K562 (cell line): Measurements from ENCODE around the gene SETMAR. TPM values are rescaled to one million over a fixed set of nuclear protein-coding genes. Genes with fewer than 3 reads are reported as not detected.

Experiments used
- BRF2 ChIP-seq: IDR thresholded peaks from 3 replicates; pipeline ENCODE4 v1.6.1; 2011; ENCODE audit warnings: borderline replicate concordance, mild to moderate bottlenecking; ENCODE audit not compliant: insufficient read length, insufficient read depth
- E2F1 ChIP-seq: sonication (generic); formaldehyde crosslinking; IDR thresholded peaks from 2 replicates; pipeline ENCODE4 v1.8.1; 2023; ENCODE audit warnings: mild to moderate bottlenecking, missing genetic modification reagents, moderate library complexity
- ESRRB ChIP-seq: fragments of 250-450 bp; sonication (Bioruptor Pico); IDR thresholded peaks from 2 replicates; pipeline ENCODE4 v1.5.0; 2020; ENCODE audit warnings: mild to moderate bottlenecking, moderate library complexity, borderline replicate concordance
- FUS ChIP-seq: fragments of 200-400 bp; formaldehyde crosslinking; optimal IDR thresholded peaks from 2 replicates; pipeline ENCODE3; 2017; ENCODE audit warnings: low read depth, low read length
- HINFP ChIP-seq: fragments of 450-650 bp; conservative IDR thresholded peaks from 2 replicates; pipeline ENCODE4 v1.6.1; 2016; ENCODE audit warnings: missing genetic modification characterization, low read depth, mild to moderate bottlenecking, control low read depth, missing compliant biosample characterization
- HSF4 ChIP-seq: fragments of 250-450 bp; sonication (Bioruptor Pico); IDR thresholded peaks from 2 replicates; pipeline ENCODE4 v2.1.2; 2022; ENCODE audit warnings: mild to moderate bottlenecking, moderate library complexity, borderline replicate concordance
- IRF1 ChIP-seq: sonication (generic); formaldehyde crosslinking; IDR thresholded peaks from 2 replicates; pipeline ENCODE4 v1.8.0; 2022; ENCODE audit warnings: missing genetic modification reagents, mild to moderate bottlenecking, borderline replicate concordance
- MBD2 ChIP-seq: sonication (generic); IDR thresholded peaks from 2 replicates; pipeline ENCODE4 v1.6.1; 2016; ENCODE audit warnings: low read depth, borderline replicate concordance
- MTA2 ChIP-seq: fragments of 450-650 bp; IDR thresholded peaks from 2 replicates; pipeline ENCODE4 v1.6.1; 2016; ENCODE audit warnings: low read depth
- NCOA2 ChIP-seq, 2 experiments: fragments of 450-650 bp; IDR thresholded peaks; 2 replicates each; pipeline ENCODE4 v1.6.1; 2018; ENCODE audit warnings: mild to moderate bottlenecking in 2 of 2, moderate library complexity in 1 of 2; ENCODE audit not compliant: partially characterized antibody in 2 of 2
- RFX7 ChIP-seq: fragments of 250-450 bp; sonication (Bioruptor Pico); IDR thresholded peaks from 2 replicates; pipeline ENCODE4 v1.5.1; 2021; ENCODE audit warnings: mild to moderate bottlenecking
- SIX5 ChIP-seq, 2 experiments: IDR thresholded peaks; 2 replicates each; pipeline ENCODE4 v1.6.1; 2011; ENCODE audit warnings: low read length in 2 of 2, borderline replicate concordance in 1 of 2, low read depth in 1 of 2, mild to moderate bottlenecking in 1 of 2, moderate library complexity in 1 of 2; ENCODE audit not compliant: insufficient read depth in 1 of 2
- SMARCE1 ChIP-seq: fragments of 450-650 bp; IDR thresholded peaks from 2 replicates; pipeline ENCODE4 v1.7.1; 2016; ENCODE audit warnings: mild to moderate bottlenecking
- SNAPC5 ChIP-seq: fragments of 250-450 bp; sonication (Bioruptor Pico); IDR thresholded peaks from 2 replicates; pipeline ENCODE4 v1.8.0; 2021; ENCODE audit warnings: moderate library complexity, mild to moderate bottlenecking, inconsistent platforms
- SNRNP70 ChIP-seq: fragments of 200-400 bp; formaldehyde crosslinking; optimal IDR thresholded peaks from 2 replicates; pipeline ENCODE3; 2017; ENCODE audit warnings: low read depth, low read length
- TAF9B ChIP-seq: fragments of 450-650 bp; IDR thresholded peaks from 2 replicates; pipeline ENCODE4 v1.6.1; 2018; ENCODE audit warnings: mild to moderate bottlenecking; ENCODE audit not compliant: partially characterized antibody
- TEAD4 ChIP-seq, 2 experiments: sonication (generic) in 1 of 2; formaldehyde crosslinking in 1 of 2; IDR thresholded peaks; 2 replicates each; pipeline versions ENCODE4 v1.6.1 to v1.8.0; 2012 to 2022; ENCODE audit warnings: borderline replicate concordance in 1 of 2, inconsistent platforms in 1 of 2, low read length in 1 of 2, mild to moderate bottlenecking in 1 of 2, missing genetic modification reagents in 1 of 2
- TRIM25 ChIP-seq: fragments of 450-650 bp; IDR thresholded peaks from 2 replicates; pipeline ENCODE4 v1.7.0; 2016; ENCODE audit warnings: borderline replicate concordance
- ZEB2 ChIP-seq: fragments of 450-650 bp; IDR thresholded peaks from 2 replicates; pipeline ENCODE4 v1.6.1; 2016
- ZNF165 ChIP-seq: fragments of 250-450 bp; sonication (Bioruptor Pico); IDR thresholded peaks from 2 replicates; pipeline ENCODE4 v1.4.0; 2020; ENCODE audit warnings: borderline replicate concordance
- polyA plus RNA-seq, 8 experiments: library from polyadenylated mRNA; depleted of rRNA in 4 of 8; stranded (reverse) in 5 of 8; unstranded in 3 of 8; fragments of >200 nt; fragmentation: Nextera tagmentation in 2 of 8; fragmentation: Illumina TruSeq in 1 of 8; extraction: Ambion mirVana in 2 of 8; extraction: Trizol in 1 of 8; gene quantifications; 2 replicates each; pipeline versions ENCODE4 v1.2.1 to v1.2.3, GENCODE V29; 2011 to 2014; ENCODE audit warnings: inconsistent platforms in 1 of 8, missing spikeins in 1 of 8
- total RNA-seq, 7 experiments: library from RNA; depleted of rRNA in 6 of 7; stranded (reverse); fragments of >200 nt in 6 of 7; fragmentation: Illumina TruSeq in 2 of 7; extraction: Trizol in 2 of 7; gene quantifications; 2 replicates each; pipeline versions ENCODE4 v1.2.1 to v1.2.3, GENCODE V29; 2011 to 2021; ENCODE audit warnings: low replicate concordance in 1 of 7

SETMAR gene
- total and polyA plus RNA-seq, 9 of the 15 experiments (the other 6 are each of a cell fraction or from before 2014, with no cell fraction given), result 5.5 to 25.1 (median 18.2) TPM

- TF ChIP-seq E2F1 (no peak), IRF1 (CRISPR knock-in tag) (no peak), HSF4 (CRISPR knock-in tag) (no peak), MTA2 (peak; percentile 44; the same call in 1 of the 2 replicates), SIX5 (IDR thresholded peaks at IDR 0.05; ENCODE audit: borderline replicate concordance in 1 of 2, insufficient read depth in 1 of 2, low read depth in 1 of 2, low read length in 2 of 2) (no peak), BRF2 (no peak), ZNF165 (no peak), TAF9B (no peak), SNRNP70 (no peak), FUS (no peak), TEAD4 (IDR thresholded peaks at IDR 0.05; ENCODE audit: low read length) (peak; percentile 32; the same call in 1 of the 2 replicates), TEAD4 (CRISPR knock-in tag; IDR thresholded peaks at IDR 0.05; ENCODE audit: borderline replicate concordance) (no peak), SNAPC5 (no peak), SMARCE1 (peak; percentile 81), TRIM25 (no peak), HINFP (tag) (no peak; the same call in 1 of the 2 replicates), RFX7 (no peak), NCOA2 (IDR thresholded peaks at IDR 0.05; ENCODE audit: partially characterized antibody in 2 of 2) (no peak), MBD2 (no peak), ESRRB (no peak), ZEB2 (peak; percentile 38; the same call in 1 of the 2 replicates)
Measured at GRCh38 chr3:4340411-4341335, 37.5 kb downstream of the SETMAR start (continued).
